Endothelial cell of umbilical vein (primary cell): ENCODE data around the gene ATP10B. TPM values are rescaled to one million over a fixed set of nuclear protein-coding genes. Genes with fewer than 3 reads are reported as not detected.

ENCODE experiments used
- BruUV-seq: library from RNA; stranded (reverse); fragments of 400-500 nt; replicated peaks from 2 replicates; lab custom pipeline; 2021; lab: Mats Ljungman, UMichigan
- CTCF ChIA-PET: fragments of 300-600, 350-600 bp; sonication (Branson Sonifier 250); formaldehyde crosslinking; loops from one replicate; lab custom pipeline; 2021; ENCODE audit warnings: antibody characterized with exemption, inconsistent platforms; lab: Charles Lee
- POLR2A ChIA-PET: fragments of 300-600, 350-600 bp; sonication (Branson Sonifier 250); formaldehyde crosslinking; loops from one replicate; lab custom pipeline; 2021; ENCODE audit warnings: antibody characterized with exemption, inconsistent platforms; lab: Charles Lee
- DNase-seq: peaks from one replicate; pipeline ENCODE4 v3.0.0-alpha.2; 2011; ENCODE audit warnings: low read depth, low spot score
- FAIRE-seq: peaks from 2 replicates; lab custom pipeline; 2011; peaks lifted over from hg19 to GRCh38; lab: Jason Lieb, UNC
- H2AFZ ChIP-seq: 2 replicates; pipeline ENCODE4 v1.6.0; 2012; ENCODE audit warnings: low read depth, low read length, control low read depth, inconsistent platforms
- H3K27ac ChIP-seq: 2 replicates; pipeline ENCODE4 v1.5.1; 2011; ENCODE audit warnings: low read depth, mild to moderate bottlenecking, control low read depth, low read length, moderate library complexity; ENCODE audit not compliant: insufficient read depth
- H3K27me3 ChIP-seq, 2 experiments: 2 replicates each; pipeline versions ENCODE4 v1.6.0 to v1.6.1; 2011; ENCODE audit warnings: low read length in 2 of 2, mixed read lengths in 1 of 2; ENCODE audit not compliant: control insufficient read depth in 2 of 2, insufficient read depth in 2 of 2
- H3K36me3 ChIP-seq, 2 experiments: 2 replicates in 1 of 2; 3 replicates in 1 of 2; pipeline ENCODE4 v1.5.1; 2011; ENCODE audit warnings: low read length in 2 of 2, mild to moderate bottlenecking in 1 of 2, moderate library complexity in 1 of 2; ENCODE audit not compliant: control insufficient read depth in 2 of 2, insufficient read depth in 2 of 2; ENCODE audit errors: extremely low read depth in 1 of 2
- H3K4me1 ChIP-seq: 3 replicates; pipeline ENCODE4 v1.5.1; 2011; ENCODE audit warnings: mild to moderate bottlenecking, low read length; ENCODE audit not compliant: control insufficient read depth, insufficient read depth; ENCODE audit errors: extremely low read depth
- H3K4me2 ChIP-seq: 2 replicates; pipeline ENCODE4 v1.6.1; 2011; ENCODE audit warnings: low read length, control low read depth, mixed read lengths; ENCODE audit not compliant: insufficient read depth
- H3K4me3 ChIP-seq, 3 experiments: fragments of 200-600 bp in 1 of 3; sonication (generic), shearing (Covaris generic) in 1 of 3; replicated peaks in 1 of 3; 2 replicates each; pipeline ENCODE4 v1.5.1; 2011 to 2016; ENCODE audit warnings: control low read depth in 3 of 3, low read length in 3 of 3, mild to moderate bottlenecking in 2 of 3, inconsistent platforms in 1 of 3, low read depth in 1 of 3, moderate library complexity in 1 of 3; ENCODE audit not compliant: insufficient read depth in 1 of 3
- H3K79me2 ChIP-seq: 2 replicates; pipeline ENCODE4 v1.6.0; 2012; ENCODE audit warnings: low read length, inconsistent platforms; ENCODE audit not compliant: control insufficient read depth, insufficient read depth
- H3K9ac ChIP-seq: replicated peaks from 2 replicates; pipeline ENCODE3; 2011; ENCODE audit warnings: low read length, control low read depth; ENCODE audit not compliant: insufficient read depth; ENCODE audit errors: extremely low read depth
- H3K9me1 ChIP-seq: replicated peaks from 3 replicates; pipeline ENCODE4 v1.6.0; 2011; ENCODE audit warnings: mild to moderate bottlenecking, low read length; ENCODE audit not compliant: control insufficient read depth, insufficient read depth; ENCODE audit errors: extremely low read depth
- H3K9me3 ChIP-seq: replicated peaks from 2 replicates; pipeline ENCODE4 v1.5.1; 2012; ENCODE audit warnings: low read length, inconsistent platforms; ENCODE audit not compliant: control insufficient read depth, insufficient read depth
- H4K20me1 ChIP-seq: replicated peaks from 2 replicates; pipeline ENCODE3; 2011; ENCODE audit warnings: mild to moderate bottlenecking, low read length; ENCODE audit not compliant: control insufficient read depth, insufficient read depth; ENCODE audit errors: extremely low read depth
- CTCF ChIP-seq, 2 donors: IDR thresholded peaks; 1 replicate in 1 of 2; 2 replicates in 1 of 2; pipeline ENCODE4 v1.5.1; 2011; ENCODE audit warnings: low read length in 2 of 2, mild to moderate bottlenecking in 2 of 2, moderate library complexity in 2 of 2, control low read depth in 1 of 2, inconsistent platforms in 1 of 2, low read depth in 1 of 2; ENCODE audit not compliant: insufficient read depth in 1 of 2; ENCODE audit errors: extremely low read depth in 1 of 2
- EZH2 ChIP-seq: IDR thresholded peaks from 2 replicates; pipeline ENCODE4 v1.6.1; 2012; ENCODE audit warnings: borderline replicate concordance, low read depth, mild to moderate bottlenecking, moderate library complexity, low read length, inconsistent platforms; ENCODE audit not compliant: severe bottlenecking
- FOS ChIP-seq: IDR thresholded peaks from 2 replicates; pipeline ENCODE4 v1.6.1; 2011; ENCODE audit warnings: mild to moderate bottlenecking, low read length, moderate library complexity, borderline replicate concordance; ENCODE audit not compliant: insufficient read depth
- GATA2 ChIP-seq: IDR thresholded peaks from 2 replicates; pipeline ENCODE4 v1.7.0; 2011; ENCODE audit warnings: low read depth, mild to moderate bottlenecking, moderate library complexity, mixed read lengths, low read length; ENCODE audit not compliant: insufficient read length, insufficient read depth
- JUN ChIP-seq: IDR thresholded peaks from 2 replicates; pipeline ENCODE4 v1.6.1; 2011; ENCODE audit warnings: borderline replicate concordance, low read depth; ENCODE audit not compliant: insufficient read length, insufficient read depth
- MAX ChIP-seq: IDR thresholded peaks from 2 replicates; pipeline ENCODE4 v1.6.1; 2011; ENCODE audit not compliant: insufficient read depth, insufficient read length
- MYC ChIP-seq: IDR thresholded peaks from one replicate; pipeline ENCODE4 v1.6.1; 2011; ENCODE audit warnings: mild to moderate bottlenecking, low read depth, low read length
- POLR2A ChIP-seq: IDR thresholded peaks from 2 replicates; pipeline ENCODE4 v1.6.1; 2012; ENCODE audit warnings: low read depth, mild to moderate bottlenecking, control low read depth, low read length
- POLR2AphosphoS5 ChIP-seq: IDR thresholded peaks from 2 replicates; pipeline ENCODE4 v1.6.1; 2012; ENCODE audit warnings: low read depth, mild to moderate bottlenecking, control low read depth, low read length, moderate library complexity; ENCODE audit not compliant: insufficient read depth
- dilution Hi-C: fragments of 300-500 bp; cut with MboI; formaldehyde crosslinking; loops from one replicate; pipeline ENCODE4 v1.15.0; 2019; ENCODE audit warnings: low sequenced_read_pairs; ENCODE audit not compliant: extremely low pct_ligation_motif_present
- intact Hi-C: fragments of 100-400 bp; cut with micrococcal nuclease; formaldehyde crosslinking; loops from one replicate; pipeline ENCODE4 v1.10.0; 2022
- polyA plus RNA-seq, 4 experiments: library from polyadenylated mRNA; depleted of rRNA in 3 of 4; stranded (reverse) in 3 of 4; unstranded in 1 of 4; fragments of >200 nt; gene quantifications; 2 replicates each; pipeline versions ENCODE4 v1.2.1 to v1.2.3, GENCODE V29; 2011 to 2012; ENCODE audit warnings: missing spikeins in 1 of 4
- total RNA-seq: library from RNA; stranded (reverse); gene quantifications from 2 replicates; pipeline ENCODE4 v1.2.3, GENCODE V29; 2021

ATP10B gene
- total and polyA plus RNA-seq, 2 donors (not counting 3 experiments of a cell fraction or from before 2014, with no cell fraction given), result not detected

GRCh38 chr5:160635046-160635445 is 217.0 kb downstream of the ATP10B start:
- Histone ChIP-seq H3K4me2 (no peak overlapping the region), H3K4me1 (no peaks in the 10 kb centered on the region), H4K20me1 (no peaks in the 10 kb centered on the region), H3K9me3 (no peaks in the 10 kb centered on the region), H3K79me2 (no peaks in the 10 kb centered on the region), H3K27ac (no peak overlapping the region), H3K9ac (no peak overlapping the region), H3K27me3 (no peaks in the 10 kb centered on the region), H3K36me3 (no peaks in the 10 kb centered on the region), H3K4me3 (no peak overlapping the region), H3K9me1 (no peaks in the 10 kb centered on the region), H2AFZ (no peak overlapping the region)
- POLR2A ChIA-PET, result no interaction called here
- DNase-seq (no peak), FAIRE-seq (no peak)
- CTCF ChIA-PET, result no interaction called here
- dilution Hi-C loops, result no loop called here
- TF ChIP-seq POLR2A (no peak), EZH2 (no peak), MYC (no peak), FOS (no peak), POLR2AphosphoS5 (no peak), JUN (no peak), MAX (no peak), CTCF (IDR thresholded peaks at IDR 0.05; ENCODE audit: extremely low read depth in 1 of 2, insufficient read depth in 1 of 2, low read depth in 1 of 2, low read length in 2 of 2) (no peak), GATA2 (no peak)
- no TSS peak for BruUV-seq
- intact Hi-C loops, result no loop called here
